Activated naive CD8-positive, alpha-beta T cell (primary cell): ENCODE results near the gene RRP9.

Source experiments
- H3K27ac Mint-ChIP-seq: one replicate; pipeline ENCODE4 v1.8.0; 2021; ENCODE audit warnings: mixed read lengths
- H3K27me3 Mint-ChIP-seq: one replicate; pipeline ENCODE4 v1.8.0; 2021; ENCODE audit warnings: mixed read lengths
- H3K36me3 Mint-ChIP-seq: one replicate; pipeline ENCODE4 v1.8.0; 2021; ENCODE audit warnings: mixed read lengths
- H3K4me1 Mint-ChIP-seq: one replicate; pipeline ENCODE4 v1.8.0; 2021; ENCODE audit warnings: low read depth, mixed read lengths
- H3K4me3 Mint-ChIP-seq: one replicate; pipeline ENCODE4 v1.8.0; 2021; ENCODE audit warnings: mild to moderate bottlenecking, mixed read lengths
- H3K9me3 Mint-ChIP-seq: one replicate; pipeline ENCODE4 v1.8.0; 2021; ENCODE audit warnings: low read depth, mixed read lengths

RRP9 gene

DNA sequence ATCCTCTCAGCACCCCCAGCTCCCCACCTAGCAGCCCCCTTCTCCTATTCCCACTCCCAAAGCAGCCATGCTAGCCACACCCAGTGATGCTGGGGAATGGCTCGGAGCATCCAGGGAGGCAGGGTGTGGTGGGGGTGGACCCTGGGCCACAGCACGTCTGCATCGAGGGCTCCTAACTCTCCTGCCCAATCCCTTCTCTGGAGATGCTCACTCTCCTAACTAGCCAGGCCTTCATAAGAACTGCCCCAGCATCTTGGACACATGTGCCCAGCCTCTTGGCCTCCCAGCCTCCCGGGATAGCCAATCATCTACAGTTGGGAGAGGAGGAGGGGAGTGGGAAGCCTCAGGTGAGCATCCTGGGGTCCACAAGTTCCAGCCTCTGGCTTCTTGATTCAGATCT is 22.8 kb upstream of the RRP9 start:
- Mint-ChIP-seq H3K4me1 (peaks cover 14% of the 10 kb centered on the region), H3K27me3 (no peaks in the 10 kb centered on the region), H3K9me3 (no peaks in the 10 kb centered on the region), H3K4me3 (no peak overlapping the region), H3K27ac (no peak overlapping the region), H3K36me3 (peaks cover 5% of the 10 kb centered on the region)

DNA sequence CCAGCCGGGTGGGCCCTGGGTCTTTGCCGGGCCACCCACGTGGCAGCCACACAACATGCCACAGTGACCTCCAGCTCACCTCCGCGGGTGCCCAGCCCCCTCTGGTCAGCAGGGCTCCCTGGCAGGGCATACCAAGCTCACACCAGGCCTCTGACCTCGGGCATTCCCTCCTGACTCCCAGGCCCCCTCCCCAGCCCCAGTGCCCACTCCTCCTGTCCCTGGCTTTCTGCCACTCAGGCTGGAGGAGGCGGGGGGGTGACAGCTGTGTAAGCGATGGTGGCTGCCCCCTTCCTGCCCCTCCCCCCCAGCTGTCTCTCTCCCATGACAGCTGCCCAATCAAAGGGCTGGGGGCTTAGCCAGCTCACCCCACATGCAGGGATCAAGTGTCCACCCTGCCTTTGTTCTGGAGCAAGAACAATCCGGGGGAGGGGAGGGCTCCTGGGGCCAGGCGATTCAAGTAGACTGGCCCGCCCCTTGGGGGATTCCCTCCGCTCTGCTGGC is 22.3 kb upstream of the RRP9 start:
- Mint-ChIP-seq H3K36me3 (peaks cover 3% of the 10 kb centered on the region), H3K27ac (no peak overlapping the region), H3K4me1 (peaks cover 12% of the 10 kb centered on the region), H3K9me3 (no peaks in the 10 kb centered on the region), H3K27me3 (no peaks in the 10 kb centered on the region), H3K4me3 (no peak overlapping the region)

DNA sequence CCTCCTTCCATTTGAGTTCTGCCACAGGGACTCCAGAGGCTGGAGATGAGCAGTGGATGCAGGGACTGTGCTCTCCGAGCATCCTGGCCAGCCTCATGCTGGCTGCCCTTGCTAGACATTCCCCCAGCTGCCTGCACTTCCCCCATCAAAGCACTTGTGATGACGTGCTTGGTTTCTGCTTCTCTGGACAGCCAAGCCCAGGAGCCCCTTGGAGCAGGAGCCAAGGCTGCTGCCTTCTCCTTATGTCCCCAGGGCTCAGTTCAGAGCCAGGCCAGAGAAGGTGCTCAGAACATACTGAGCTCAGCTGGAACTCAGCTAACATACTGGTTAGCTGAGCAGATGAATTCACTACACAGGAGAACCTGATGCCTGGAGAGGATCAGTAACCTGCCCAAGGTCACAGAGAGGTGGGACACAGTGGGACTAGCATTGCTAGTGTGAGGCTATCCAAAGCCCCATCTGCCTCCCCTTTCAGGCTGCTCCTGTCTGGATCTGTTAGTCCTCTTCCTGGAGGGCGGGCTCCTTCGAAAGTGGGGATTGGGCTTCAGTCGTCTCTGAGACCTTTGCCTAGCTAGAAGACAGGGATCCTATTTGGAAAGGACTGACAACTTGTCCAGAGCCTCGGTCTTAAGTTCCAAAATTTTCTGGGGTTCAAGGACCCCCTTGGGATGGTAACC is 21.3 kb upstream of the RRP9 start:
- Mint-ChIP-seq H3K36me3 (peaks cover 5% of the 10 kb centered on the region), H3K27ac (no peak overlapping the region), H3K4me3 (no peak overlapping the region), H3K27me3 (no peaks in the 10 kb centered on the region), H3K9me3 (no peaks in the 10 kb centered on the region), H3K4me1 (peaks cover 8% of the 10 kb centered on the region)

DNA sequence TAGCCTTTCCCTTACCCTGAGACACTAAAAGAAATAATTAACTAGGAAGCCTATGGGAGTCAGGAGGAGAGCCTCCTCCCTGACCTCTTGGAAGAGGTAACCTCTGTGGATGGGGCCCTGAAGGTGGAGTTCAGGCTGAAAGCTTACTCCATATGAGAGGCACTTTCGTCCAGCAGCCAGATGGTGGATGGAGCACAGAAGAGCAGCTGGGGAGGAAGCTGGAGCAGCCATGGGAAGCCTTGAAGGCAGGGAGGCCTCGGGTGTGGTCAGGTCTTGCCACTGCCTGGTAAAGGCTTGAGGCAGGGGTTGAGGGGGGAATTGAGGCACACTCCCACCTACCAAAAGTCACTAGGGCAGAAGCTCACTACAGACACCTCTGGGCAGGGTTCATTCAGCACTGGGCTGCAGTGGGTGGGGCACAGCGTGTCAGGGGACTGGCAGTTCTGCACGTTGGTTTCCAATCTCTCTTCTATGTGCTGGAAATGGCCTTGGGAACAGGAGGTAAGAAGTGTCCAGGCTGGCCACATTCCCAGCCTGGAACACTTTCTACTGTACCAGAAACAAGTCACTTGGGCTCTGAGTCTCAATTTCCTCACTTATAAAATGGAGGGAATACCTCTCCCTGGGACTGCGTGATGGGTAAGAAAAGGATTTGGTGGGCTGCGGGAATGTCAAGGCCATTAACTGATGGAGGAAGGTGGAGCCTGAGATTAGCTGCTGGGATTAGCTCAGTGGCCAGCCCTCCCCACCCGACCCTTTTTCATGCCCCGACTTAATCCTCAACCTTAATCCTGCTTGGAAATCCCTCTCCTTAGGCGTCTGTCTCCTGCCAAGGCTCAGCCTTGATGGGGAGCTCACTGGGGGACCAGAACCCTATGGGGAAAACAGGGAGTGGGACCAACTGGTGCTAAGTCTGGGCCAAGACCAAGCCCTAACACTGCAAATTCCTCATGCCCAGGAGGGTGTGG is 20.2 kb upstream of the RRP9 start:
- H3K4me1 Mint-ChIP-seq: peaks cover 7% of the 10 kb centered on the region
- no peaks in the 10 kb centered on the region for H3K9me3 Mint-ChIP-seq
- no peak overlapping the region for H3K27ac Mint-ChIP-seq
- H3K36me3 Mint-ChIP-seq: peaks cover 5% of the 10 kb centered on the region
- H3K4me3 Mint-ChIP-seq: no peak overlapping the region
- peaks cover under 1% of the 10 kb centered on the region for H3K27me3 Mint-ChIP-seq

DNA sequence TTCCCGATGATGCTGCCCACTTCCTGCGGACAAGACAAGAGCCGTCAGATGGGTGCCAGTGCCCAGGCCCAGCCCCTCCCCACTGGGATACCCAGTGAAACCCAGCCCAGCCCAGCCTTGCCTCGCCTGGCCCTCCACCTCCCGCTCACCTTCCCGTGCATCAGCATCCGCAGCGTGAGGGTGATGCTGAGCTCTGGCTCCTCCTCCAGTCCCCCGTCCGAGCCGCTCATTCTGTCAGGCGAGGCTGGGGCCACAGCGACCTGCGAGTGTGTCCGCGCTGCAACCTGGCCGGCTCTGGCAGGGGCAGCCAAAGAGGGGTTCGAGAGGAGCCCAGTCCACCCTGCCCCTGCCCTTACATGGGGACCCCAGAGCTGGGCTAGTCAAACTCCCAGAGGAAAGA is 19.3 kb upstream of the RRP9 start:
- Mint-ChIP-seq H3K4me3 (no peak overlapping the region), H3K9me3 (no peaks in the 10 kb centered on the region), H3K4me1 (peaks cover 9% of the 10 kb centered on the region), H3K36me3 (peaks cover 5% of the 10 kb centered on the region), H3K27me3 (peaks cover 3% of the 10 kb centered on the region), H3K27ac (no peak overlapping the region)

DNA sequence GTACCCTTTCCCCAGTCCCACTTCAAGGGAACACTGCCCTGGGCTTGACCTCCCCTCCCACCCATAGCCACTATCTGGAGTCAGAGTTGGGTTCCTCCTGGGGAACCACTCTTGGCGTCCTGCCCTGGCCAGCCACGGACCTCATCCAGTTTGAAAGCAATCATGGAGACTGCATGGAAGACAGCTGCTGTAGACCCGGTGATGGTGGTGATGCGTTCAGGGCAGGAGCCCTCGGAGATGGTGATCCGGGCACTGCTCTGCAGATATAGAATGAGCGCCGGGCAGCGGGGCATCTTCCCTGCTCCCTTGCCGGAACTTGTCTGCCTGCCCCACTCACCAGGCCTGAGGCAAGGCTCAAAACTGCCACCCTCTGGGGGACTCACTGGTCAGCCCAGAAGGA is 18.7 kb upstream of the RRP9 start:
- Mint-ChIP-seq H3K27ac (no peak overlapping the region), H3K4me1 (peaks cover 7% of the 10 kb centered on the region), H3K27me3 (peaks cover 3% of the 10 kb centered on the region), H3K4me3 (no peak overlapping the region), H3K36me3 (peaks cover 5% of the 10 kb centered on the region), H3K9me3 (no peaks in the 10 kb centered on the region)

DNA sequence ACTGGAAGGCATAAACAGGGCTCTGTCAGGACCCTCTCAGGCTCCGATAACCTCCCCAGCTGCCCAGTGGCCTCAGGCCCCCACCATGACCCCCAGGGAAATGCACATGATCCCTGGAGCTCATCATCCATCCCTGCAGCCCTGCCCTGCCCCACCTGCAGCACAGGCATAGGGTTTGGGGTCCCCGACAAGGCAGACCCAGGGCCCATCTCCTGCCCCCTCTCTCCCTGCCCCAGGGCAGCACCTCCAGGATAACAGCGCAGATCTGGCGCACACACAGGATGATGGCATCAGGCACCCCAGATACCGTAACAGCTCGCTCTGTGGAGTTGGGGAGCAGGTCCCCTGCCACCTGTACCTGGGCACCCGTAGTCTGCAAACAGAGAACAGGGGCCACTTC is 17.9 kb upstream of the RRP9 start:
- peaks cover 7% of the 10 kb centered on the region for H3K4me1 Mint-ChIP-seq
- H3K27me3 Mint-ChIP-seq: peaks cover 3% of the 10 kb centered on the region
- no peaks in the 10 kb centered on the region for H3K9me3 Mint-ChIP-seq
- no peak overlapping the region for H3K4me3 Mint-ChIP-seq
- H3K27ac Mint-ChIP-seq: no peak overlapping the region
- H3K36me3 Mint-ChIP-seq: peaks cover 3% of the 10 kb centered on the region

DNA sequence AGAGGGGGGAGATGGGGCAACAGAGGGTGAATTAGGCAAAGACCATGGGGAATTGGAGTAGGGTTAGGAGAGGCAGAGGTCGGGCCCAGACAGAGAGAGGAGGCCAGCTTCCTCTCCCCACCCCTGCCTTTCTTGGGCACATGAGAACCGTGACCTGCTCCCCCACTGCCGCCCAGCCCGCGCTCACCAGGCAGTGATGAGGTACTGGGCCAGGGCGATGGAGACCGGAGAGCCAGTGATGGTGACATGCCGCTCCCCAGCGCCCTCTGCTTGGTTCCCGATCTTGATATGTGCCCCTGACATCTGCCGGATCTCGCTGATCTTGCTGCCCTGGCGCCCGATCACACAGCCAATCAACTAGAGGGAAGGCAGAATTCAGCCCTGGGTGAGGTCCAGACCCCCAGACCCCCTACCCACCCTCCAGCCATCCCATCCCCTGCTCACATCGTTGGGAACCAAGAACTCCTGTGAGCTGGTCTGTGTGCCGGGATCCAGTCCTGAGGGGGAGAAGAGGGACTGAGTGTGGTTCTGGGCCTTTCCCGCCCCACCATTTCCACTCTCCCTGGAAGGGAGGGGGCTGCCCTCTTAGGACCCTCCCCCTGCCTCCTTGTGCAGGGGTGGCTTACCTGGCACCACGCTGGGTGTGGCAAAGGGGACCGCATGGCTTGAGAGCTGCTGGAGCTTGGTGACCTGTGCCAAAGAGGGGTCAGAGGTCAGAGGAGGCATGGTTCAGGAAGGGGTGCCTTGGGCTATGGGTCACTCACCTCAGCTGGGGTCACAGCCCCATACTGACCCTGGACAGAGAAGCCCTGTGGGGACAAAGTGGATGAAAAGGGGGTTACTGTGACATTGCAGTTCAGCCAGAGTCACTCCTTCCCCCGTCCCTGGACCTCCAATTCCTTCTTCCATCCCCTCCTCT is 17.2 kb upstream of the RRP9 start:
- peaks cover 5% of the 10 kb centered on the region for H3K27me3 Mint-ChIP-seq
- H3K4me3 Mint-ChIP-seq: no peak overlapping the region
- peaks cover 6% of the 10 kb centered on the region for H3K4me1 Mint-ChIP-seq
- peaks cover 3% of the 10 kb centered on the region for H3K36me3 Mint-ChIP-seq
- no peak overlapping the region for H3K27ac Mint-ChIP-seq
- no peaks in the 10 kb centered on the region for H3K9me3 Mint-ChIP-seq

DNA sequence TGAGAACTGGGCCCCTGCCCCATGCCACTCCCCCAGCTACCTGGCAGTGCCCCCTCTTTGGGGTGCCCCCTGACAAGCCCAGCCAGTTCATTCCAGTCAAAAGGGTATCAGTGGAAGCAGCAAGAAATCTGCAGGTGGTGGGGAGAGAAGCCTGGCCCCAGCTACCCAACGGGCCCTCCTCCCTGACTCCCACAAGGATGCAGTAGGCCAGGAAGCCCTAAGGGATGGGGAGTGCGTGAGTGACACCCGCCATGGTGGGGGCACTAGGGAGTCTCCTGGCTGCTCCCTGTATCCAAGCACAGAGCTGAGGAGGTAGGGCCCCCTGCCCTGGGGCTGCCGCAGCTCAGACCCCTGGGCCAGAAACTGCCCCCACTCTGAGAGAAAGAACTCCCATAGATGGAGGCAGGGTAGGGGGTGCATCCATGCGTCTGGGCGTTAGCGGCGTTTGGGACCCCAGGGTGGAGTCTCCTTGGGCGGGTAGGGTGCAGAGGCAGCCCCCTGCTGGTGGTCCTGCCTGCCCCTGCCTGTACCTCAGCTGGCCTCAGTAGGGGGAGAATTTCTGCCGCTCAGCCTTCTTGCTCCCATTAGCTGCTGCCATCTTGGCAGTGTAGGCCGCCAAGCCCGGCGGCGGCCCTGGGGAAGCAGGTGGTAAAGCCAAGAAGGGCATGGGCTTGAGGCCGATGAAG is 16.0 kb upstream of the RRP9 start:
- no peak overlapping the region for H3K4me3 Mint-ChIP-seq
- peaks cover 6% of the 10 kb centered on the region for H3K4me1 Mint-ChIP-seq
- H3K9me3 Mint-ChIP-seq: no peaks in the 10 kb centered on the region
- H3K27ac Mint-ChIP-seq: no peak overlapping the region
- peaks cover 3% of the 10 kb centered on the region for H3K36me3 Mint-ChIP-seq
- H3K27me3 Mint-ChIP-seq: peaks cover 6% of the 10 kb centered on the region

DNA sequence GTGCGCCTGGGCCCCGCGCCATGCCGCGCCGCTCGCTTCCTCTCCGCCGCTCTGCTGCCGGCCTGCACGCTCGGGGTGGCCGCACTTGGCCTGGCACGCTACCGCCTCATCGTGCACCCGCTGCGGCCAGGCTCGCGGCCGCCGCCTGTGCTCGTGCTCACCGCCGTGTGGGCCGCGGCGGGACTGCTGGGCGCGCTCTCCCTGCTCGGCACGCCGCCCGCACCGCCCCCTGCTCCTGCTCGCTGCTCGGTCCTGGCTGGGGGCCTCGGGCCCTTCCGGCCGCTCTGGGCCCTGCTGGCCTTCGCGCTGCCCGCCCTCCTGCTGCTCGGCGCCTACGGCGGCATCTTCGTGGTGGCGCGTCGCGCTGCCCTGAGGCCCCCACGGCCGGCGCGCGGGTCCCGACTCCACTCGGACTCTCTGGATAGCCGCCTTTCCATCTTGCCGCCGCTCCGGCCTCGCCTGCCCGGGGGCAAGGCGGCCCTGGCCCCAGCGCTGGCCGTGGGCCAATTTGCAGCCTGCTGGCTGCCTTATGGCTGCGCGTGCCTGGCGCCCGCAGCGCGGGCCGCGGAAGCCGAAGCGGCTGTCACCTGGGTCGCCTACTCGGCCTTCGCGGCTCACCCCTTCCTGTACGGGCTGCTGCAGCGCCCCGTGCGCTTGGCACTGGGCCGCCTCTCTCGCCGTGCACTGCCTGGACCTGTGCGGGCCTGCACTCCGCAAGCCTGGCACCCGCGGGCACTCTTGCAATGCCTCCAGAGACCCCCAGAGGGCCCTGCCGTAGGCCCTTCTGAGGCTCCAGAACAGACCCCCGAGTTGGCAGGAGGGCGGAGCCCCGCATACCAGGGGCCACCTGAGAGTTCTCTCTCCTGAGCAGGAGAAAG is 14.4 kb upstream of the RRP9 start:
- H3K4me1 Mint-ChIP-seq: peaks cover 6% of the 10 kb centered on the region
- no peak overlapping the region for H3K27ac Mint-ChIP-seq
- H3K36me3 Mint-ChIP-seq: peaks cover 3% of the 10 kb centered on the region
- no peaks in the 10 kb centered on the region for H3K9me3 Mint-ChIP-seq
- H3K4me3 Mint-ChIP-seq: no peak overlapping the region
- H3K27me3 Mint-ChIP-seq: peaks cover 6% of the 10 kb centered on the region

DNA sequence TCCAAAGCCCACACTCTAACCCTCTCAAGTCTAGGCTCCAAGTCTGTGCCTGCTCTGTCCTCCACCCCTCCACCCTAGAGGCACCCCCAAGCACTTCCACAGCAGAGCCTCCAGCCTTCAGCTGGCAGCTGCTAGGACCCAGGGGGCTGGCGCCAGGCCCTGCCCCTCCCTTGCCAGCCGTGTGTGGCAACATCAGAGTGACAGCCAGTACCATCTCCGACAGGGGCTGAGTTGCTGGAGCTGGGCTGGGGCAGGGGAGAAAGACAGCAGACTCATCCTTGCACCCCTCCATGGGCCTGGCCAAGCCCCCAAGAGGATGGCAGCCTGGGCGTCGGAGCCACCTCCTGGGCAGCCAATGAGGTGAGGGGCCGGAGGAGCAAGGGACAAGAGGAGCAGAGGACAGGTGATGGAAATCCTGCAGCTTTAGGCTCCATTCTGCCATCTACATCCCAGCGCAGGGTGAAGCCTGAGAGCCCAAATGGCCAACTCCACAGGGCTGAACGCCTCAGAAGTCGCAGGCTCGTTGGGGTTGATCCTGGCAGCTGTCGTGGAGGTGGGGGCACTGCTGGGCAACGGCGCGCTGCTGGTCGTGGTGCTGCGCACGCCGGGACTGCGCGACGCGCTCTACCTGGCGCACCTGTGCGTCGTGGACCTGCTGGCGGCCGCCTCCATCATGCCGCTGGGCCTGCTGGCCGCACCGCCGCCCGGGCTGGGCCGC is 13.6 kb upstream of the RRP9 start, which contains the start of gene GPR62:
GPR62 (plus strand) TSS at position 207 of the 718 bp plus-strand sequence; CDS start at position 479, 272 bp downstream.
- Mint-ChIP-seq H3K27me3 (peaks cover 6% of the 10 kb centered on the region), H3K27ac (no peak within 1 kb of the TSS), H3K4me1 (peaks cover 6% of the 10 kb centered on the region), H3K4me3 (peak within 1 kb of the TSS; percentile 31), H3K36me3 (peaks cover 3% of the 10 kb centered on the region), H3K9me3 (no peaks in the 10 kb centered on the region)

DNA sequence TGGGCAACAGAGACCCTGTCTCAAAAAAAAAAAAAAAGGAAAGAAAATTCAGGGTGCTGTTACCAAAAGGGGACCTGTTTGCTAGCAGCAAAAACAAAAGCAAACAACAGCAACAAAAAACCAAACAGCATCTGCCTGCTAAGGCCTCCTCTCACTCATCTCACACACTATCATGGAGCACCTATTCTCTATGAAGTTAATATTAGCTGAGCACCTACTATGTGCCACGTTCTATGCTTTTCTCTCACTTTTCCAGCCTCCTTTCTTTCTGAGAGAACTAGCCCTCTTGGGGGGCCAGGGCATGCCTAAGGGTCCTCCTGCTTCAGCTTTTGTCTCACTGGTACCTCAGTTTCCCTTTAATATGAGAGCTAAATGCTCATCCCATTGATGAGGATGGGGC is 13.0 kb upstream of the RRP9 start:
- Mint-ChIP-seq H3K9me3 (no peaks in the 10 kb centered on the region), H3K4me1 (peaks cover 6% of the 10 kb centered on the region), H3K4me3 (no peak overlapping the region), H3K27me3 (peaks cover 6% of the 10 kb centered on the region), H3K36me3 (peaks cover 3% of the 10 kb centered on the region), H3K27ac (no peak overlapping the region)

DNA sequence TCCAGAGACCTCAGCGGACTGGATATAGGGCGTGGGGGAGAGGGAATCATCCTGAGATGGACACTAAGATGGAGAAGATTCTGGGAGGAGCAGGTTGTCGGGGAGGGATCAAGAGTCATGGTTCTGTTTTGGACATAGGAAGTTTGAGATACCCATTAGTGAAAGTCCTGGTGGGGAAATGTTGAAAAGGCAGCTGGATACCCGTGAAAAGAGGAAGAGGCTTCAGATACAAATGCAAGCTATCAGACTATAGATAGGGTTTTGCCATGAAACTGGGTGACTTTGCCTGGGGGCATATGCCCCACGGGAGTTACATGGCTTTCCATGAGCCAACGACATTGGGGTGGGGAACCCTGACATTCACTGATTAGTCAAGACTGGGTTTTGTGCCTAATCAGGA is 12.4 kb upstream of the RRP9 start:
- Mint-ChIP-seq H3K4me1 (peaks cover 6% of the 10 kb centered on the region), H3K9me3 (no peaks in the 10 kb centered on the region), H3K27me3 (peaks cover 6% of the 10 kb centered on the region), H3K27ac (no peak overlapping the region), H3K36me3 (peaks cover 3% of the 10 kb centered on the region), H3K4me3 (peak overlapping the region; percentile 31)
